SJSA1 (cell line): ENCODE results near the gene RPS5. TPM values are rescaled to one million over a fixed set of nuclear protein-coding genes. Genes with fewer than 3 reads are reported as not detected.
A peak's percentile ranks its signal among the peaks of the same experiment; 100 is the strongest.

ENCODE experiments used
- DNase-seq, 2 experiments: peaks; one replicate each; pipeline ENCODE4 v3.0.0-alpha.2; 2015 to 2020; ENCODE audit warnings: low spot score in 2 of 2, low read depth in 1 of 2
- H3K27ac ChIP-seq: fragments of 250-450 bp; sonication (Bioruptor Pico); 2 replicates; pipeline ENCODE4 v1.5.1; 2020; ENCODE audit warnings: mild to moderate bottlenecking, moderate library complexity
- H3K27me3 ChIP-seq: fragments of 250-450 bp; sonication (Bioruptor Pico); replicated peaks from 2 replicates; pipeline ENCODE4 v1.5.1; 2020; ENCODE audit warnings: mild to moderate bottlenecking, moderate library complexity
- H3K36me3 ChIP-seq: fragments of 250-450 bp; sonication (Bioruptor Pico); 2 replicates; pipeline ENCODE4 v1.5.1; 2020; ENCODE audit warnings: mild to moderate bottlenecking
- H3K4me1 ChIP-seq: fragments of 250-450 bp; sonication (Bioruptor Pico); replicated peaks from 2 replicates; pipeline ENCODE4 v1.6.1; 2021; ENCODE audit warnings: mild to moderate bottlenecking
- H3K4me3 ChIP-seq: fragments of 250-450 bp; sonication (Bioruptor Pico); 2 replicates; pipeline ENCODE4 v1.5.1; 2020; ENCODE audit warnings: mild to moderate bottlenecking
- H3K9me3 ChIP-seq: fragments of 250-450 bp; sonication (Bioruptor Pico); replicated peaks from 2 replicates; pipeline ENCODE4 v1.5.1; 2020; ENCODE audit warnings: mild to moderate bottlenecking
- total RNA-seq: library from RNA; depleted of rRNA; stranded (reverse); fragments of >200 nt; shearing (Covaris generic); gene quantifications from 2 replicates; pipeline ENCODE4 v1.2.3, GENCODE V29; 2014

The RPS5 gene
- total RNA-seq, 1 experiment from 2014 or later: 2,220 TPM

- no peak within 1 kb of the TSS for H3K27ac ChIP-seq
- H3K36me3 ChIP-seq: peaks cover 19% of the 10 kb centered on the region
- no peak for DNase-seq
These were observed 34.1 kb upstream of the RPS5 start, which contains the start of gene A1BG for GRCh38 chr19:58352760-58353671. Gene A1BG, minus strand, starts transcription at chr19:58353492. Its CDS starts 55 bp downstream, at chr19:58353437.

GRCh38 chr19:58353717-58354477 lies 33.2 kb upstream of the RPS5 start:
- peaks cover 7% of the 10 kb centered on the region for H3K4me1 ChIP-seq

More at GRCh38 chr19:58352760-58353671, 34.1 kb upstream of the RPS5 start, which contains the start of gene A1BG:
- H3K9me3 ChIP-seq: peaks cover 7% of the 10 kb centered on the region
- H3K4me1 ChIP-seq: peaks cover 12% of the 10 kb centered on the region
- H3K4me3 ChIP-seq: no peak within 1 kb of the TSS
- peaks cover 10% of the 10 kb centered on the region for H3K27me3 ChIP-seq

GRCh38 chr19:58354478-58355030 lies 32.5 kb upstream of the RPS5 start:
- no peak for DNase-seq
- Histone ChIP-seq H3K4me1 (peaks cover 7% of the 10 kb centered on the region), H3K36me3 (peaks cover 19% of the 10 kb centered on the region), H3K4me3 (no peak overlapping the region), H3K27ac (no peak overlapping the region), H3K9me3 (peaks cover 7% of the 10 kb centered on the region), H3K27me3 (peaks cover 10% of the 10 kb centered on the region)

More at GRCh38 chr19:58353717-58354477, 33.2 kb upstream of the RPS5 start:
- H3K27ac ChIP-seq: no peak overlapping the region
- H3K4me3 ChIP-seq: no peak overlapping the region
- H3K9me3 ChIP-seq: peaks cover 7% of the 10 kb centered on the region
- H3K27me3 ChIP-seq: peaks cover 10% of the 10 kb centered on the region
- peaks cover 19% of the 10 kb centered on the region for H3K36me3 ChIP-seq
- DNase-seq: peak in 1 of 2 experiments; percentile 32

- Histone ChIP-seq H3K4me1 (peaks cover 7% of the 10 kb centered on the region), H3K27me3 (peaks cover 10% of the 10 kb centered on the region), H3K36me3 (peaks cover 16% of the 10 kb centered on the region), H3K27ac (no peak overlapping the region), H3K4me3 (no peak overlapping the region), H3K9me3 (peaks cover 7% of the 10 kb centered on the region)
- no peak for DNase-seq
These were observed 31.8 kb upstream of the RPS5 start for GRCh38 chr19:58355215-58355796.

GRCh38 chr19:58355908-58356765 lies 30.9 kb upstream of the RPS5 start:
- H3K36me3 ChIP-seq: peaks cover 10% of the 10 kb centered on the region; the same call in 1 of the 2 replicates
- no peak overlapping the region for H3K4me3 ChIP-seq
- H3K4me1 ChIP-seq: peaks cover 7% of the 10 kb centered on the region
- peaks cover 10% of the 10 kb centered on the region for H3K27me3 ChIP-seq
- DNase-seq: peak in 1 of 2 experiments; percentile 13
- no peak overlapping the region for H3K27ac ChIP-seq
- peaks cover 7% of the 10 kb centered on the region for H3K9me3 ChIP-seq

GRCh38 chr19:58356766-58357480 lies 30.1 kb upstream of the RPS5 start:
- peaks cover 7% of the 10 kb centered on the region for H3K9me3 ChIP-seq

GRCh38 chr19:58357481-58358145 lies 29.5 kb upstream of the RPS5 start:
- Histone ChIP-seq H3K9me3 (peaks cover 7% of the 10 kb centered on the region), H3K4me3 (no peak overlapping the region), H3K27me3 (peaks cover 10% of the 10 kb centered on the region), H3K36me3 (no peaks in the 10 kb centered on the region; the same call in 1 of the 2 replicates), H3K4me1 (peaks cover 16% of the 10 kb centered on the region), H3K27ac (no peak overlapping the region)
- DNase-seq: peak in 1 of 2 experiments; percentile 42

More at GRCh38 chr19:58356766-58357480, 30.1 kb upstream of the RPS5 start:
- Histone ChIP-seq H3K4me3 (no peak overlapping the region), H3K27ac (no peak overlapping the region), H3K27me3 (peaks cover 10% of the 10 kb centered on the region), H3K4me1 (peaks cover 14% of the 10 kb centered on the region), H3K36me3 (peaks cover 4% of the 10 kb centered on the region; the same call in 1 of the 2 replicates)
- DNase-seq: peak in 1 of 2 experiments; percentile 36

GRCh38 chr19:58361900-58362271 lies 25.2 kb upstream of the RPS5 start:
- DNase-seq: peak in 1 of 2 experiments; percentile 60
- Histone ChIP-seq H3K9me3 (no peaks in the 10 kb centered on the region), H3K36me3 (no peaks in the 10 kb centered on the region), H3K27me3 (peaks cover 3% of the 10 kb centered on the region; the same call in 1 of the 2 replicates), H3K4me1 (peaks cover 14% of the 10 kb centered on the region), H3K4me3 (peak overlapping the region; percentile 48), H3K27ac (peak overlapping the region; percentile 74)

- no peaks in the 10 kb centered on the region for H3K36me3 ChIP-seq
- peak within 1 kb of the TSS; percentile 74 for H3K27ac ChIP-seq
- no peaks in the 10 kb centered on the region for H3K27me3 ChIP-seq
- H3K9me3 ChIP-seq: no peaks in the 10 kb centered on the region
- peak; percentile 97 to 98 for DNase-seq
- H3K4me3 ChIP-seq: peak within 1 kb of the TSS; percentile 48
- peaks cover 14% of the 10 kb centered on the region for H3K4me1 ChIP-seq
These were observed 24.6 kb upstream of the RPS5 start, which contains the start of gene ZNF497 for GRCh38 chr19:58362272-58362994. Gene ZNF497, minus strand, starts transcription at chr19:58362751. Its CDS starts 5,116 bp downstream, at chr19:58357635.

GRCh38 chr19:58364146-58364545 lies 22.9 kb upstream of the RPS5 start:
- H3K36me3 ChIP-seq: no peaks in the 10 kb centered on the region
- no peaks in the 10 kb centered on the region for H3K27me3 ChIP-seq
- no peak for DNase-seq

More at GRCh38 chr19:58364146-58364545, 22.9 kb upstream of the RPS5 start:
- Histone ChIP-seq H3K4me1 (peaks cover 14% of the 10 kb centered on the region), H3K9me3 (0 out of 2 replicates have a peak, but pooled peaks cover 7% of the 10 kb centered on the region), H3K27ac (no peak overlapping the region), H3K4me3 (no peak overlapping the region)
